ENCODE data around the gene SLC25A47.

DNA sequence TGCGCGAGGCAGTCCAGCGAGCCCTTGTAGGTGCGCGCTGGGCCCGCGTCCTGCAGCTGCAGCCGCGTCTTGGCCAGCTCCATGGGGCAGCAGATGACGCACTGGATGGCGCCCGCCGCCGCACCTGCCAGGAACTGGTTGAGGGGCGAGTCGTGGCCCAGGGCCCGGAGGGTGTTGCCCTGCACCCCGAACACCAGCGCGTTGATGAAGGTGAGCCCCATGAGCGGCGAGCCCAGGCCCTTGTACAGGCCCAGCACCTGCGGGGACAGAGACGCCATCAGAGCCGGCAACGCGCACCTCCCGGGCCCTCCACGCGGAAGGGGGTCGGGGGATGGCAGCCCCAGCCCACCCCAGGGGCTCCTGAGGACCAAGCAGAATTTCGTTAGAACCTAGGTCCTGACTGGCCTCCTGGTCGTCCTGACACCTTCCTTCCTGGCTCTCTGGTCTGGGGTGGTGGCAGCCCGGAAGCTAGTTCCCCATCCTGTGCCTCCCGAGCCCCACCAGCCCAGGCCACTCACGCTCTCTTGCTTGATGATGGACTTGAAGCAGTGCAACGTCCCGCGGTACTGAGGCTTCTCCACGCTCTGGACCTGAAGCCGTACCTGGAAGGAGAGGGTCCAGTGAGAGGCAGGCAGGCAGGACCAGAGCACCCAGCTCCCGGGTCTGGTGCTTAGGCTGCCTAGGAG, 30.2 kb upstream of the SLC25A47 start:
- TF ChIP-seq POLR2A (IDR thresholded peaks at IDR 0.05; ENCODE audit: low read depth, low read length) (no peak), TAF1 (IDR thresholded peaks at IDR 0.05; ENCODE audit: borderline replicate concordance, low read depth, low read length) (no peak)

All from GM12892 (cell line).